Adipose tissue (tissue), 3 donors: Measurements from ENCODE around the gene COA8. TPM values are rescaled to one million over a fixed set of nuclear protein-coding genes. Genes with fewer than 3 reads are reported as not detected.
A peak's percentile ranks its signal among the peaks of the same experiment; 100 is the strongest.

Experiments
- H3K27ac ChIP-seq: one replicate; pipeline ENCODE4 v1.5.1; 2013; ENCODE audit warnings: low read depth, low read length
- WGBS, 3 donors: extraction: QIAGEN DNeasy Blood & Tissue Kit; methylation state at CpG; one replicate each; pipeline ENCODE4 v1.1.7; 2013; 5-methylcytosine and 5-hydroxymethylcytosine counted together
- polyA plus RNA-seq, 3 donors: library from polyadenylated mRNA; stranded (reverse); fragments of 200-250 nt; gene quantifications; one replicate each; pipeline ENCODE4 v1.2.3, GENCODE V29; 2013
- donor health status: healthy with polysubstance abuse.
- donor health status: Bipolar disorder and iron deficiency.
- donor health status: healthy.

Gene COA8
- polyA plus RNA-seq, 3 donors: 49.3 to 67.5 (median 62.8) TPM

GRCh38 chr14:103558071-103558882, 4.5 kb upstream of the COA8 start:
- no peak overlapping the region for H3K27ac ChIP-seq
- 70 to 79% (median 77%) methylated on average over 16 of the region's 16 CpGs for WGBS, 3 donors

- no peak overlapping the region for H3K27ac ChIP-seq
- 62 to 76% (median 64%) methylated on average over 9 of the region's 9 CpGs for WGBS, 3 donors
Measured at GRCh38 chr14:103559766-103560165, 3.0 kb upstream of the COA8 start.

DNA sequence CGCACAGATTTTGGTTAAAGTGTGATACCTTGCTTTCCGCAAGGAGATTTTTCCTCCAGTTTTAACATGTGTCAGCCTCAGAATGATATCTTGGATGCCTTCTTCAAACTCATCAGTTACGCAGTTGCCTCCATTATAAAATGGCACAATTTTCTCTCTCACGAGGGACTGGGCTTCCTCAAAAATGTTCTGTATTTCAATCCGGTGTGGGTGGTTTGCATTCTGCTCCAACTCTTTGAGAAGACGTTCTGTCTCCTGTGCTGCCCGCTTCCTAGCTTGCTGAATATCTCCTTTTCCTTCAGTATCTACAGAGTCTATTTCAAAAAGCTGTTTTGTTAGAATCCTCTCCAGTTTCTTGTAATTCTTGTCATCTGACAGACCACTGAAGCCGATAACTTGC, 2.1 kb upstream of the COA8 start:
- 64 to 75% (median 70%) methylated on average over 8 of the region's 8 CpGs for WGBS, 3 donors
- no peak overlapping the region for H3K27ac ChIP-seq

- peak overlapping the region; percentile 76 for H3K27ac ChIP-seq
- WGBS, 3 donors: 5 to 8% (median 6%) methylated on average over 35 to 36 of the region's 36 CpGs
Measured at GRCh38 chr14:103561381-103562178, 1.2 kb upstream of the COA8 start.

DNA sequence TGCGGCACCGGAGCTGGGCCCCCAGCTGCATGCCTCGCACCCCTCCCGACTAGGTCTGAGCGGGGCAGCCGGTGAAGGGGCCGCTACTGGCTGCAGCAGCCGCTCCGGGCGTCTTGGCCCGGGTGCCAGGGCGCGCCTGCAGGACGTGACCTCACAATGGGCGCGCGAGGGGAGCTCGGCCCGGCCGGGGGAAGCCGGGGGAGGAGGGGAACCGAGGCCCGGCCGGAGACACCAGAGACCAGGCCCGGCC, 656 bp upstream of the COA8 start:
- 0 to 1% (median 0%) methylated on average over 24 to 25 of the region's 25 CpGs for WGBS, 3 donors
- H3K27ac ChIP-seq: peak overlapping the region; percentile 76

- WGBS, 3 donors: 0 to 1% (median 1%) methylated on average over 22 of the region's 22 CpGs
- H3K27ac ChIP-seq: no peak overlapping the region
Measured at GRCh38 chr14:103563226-103563620, 463 bp downstream of the COA8 start.

DNA sequence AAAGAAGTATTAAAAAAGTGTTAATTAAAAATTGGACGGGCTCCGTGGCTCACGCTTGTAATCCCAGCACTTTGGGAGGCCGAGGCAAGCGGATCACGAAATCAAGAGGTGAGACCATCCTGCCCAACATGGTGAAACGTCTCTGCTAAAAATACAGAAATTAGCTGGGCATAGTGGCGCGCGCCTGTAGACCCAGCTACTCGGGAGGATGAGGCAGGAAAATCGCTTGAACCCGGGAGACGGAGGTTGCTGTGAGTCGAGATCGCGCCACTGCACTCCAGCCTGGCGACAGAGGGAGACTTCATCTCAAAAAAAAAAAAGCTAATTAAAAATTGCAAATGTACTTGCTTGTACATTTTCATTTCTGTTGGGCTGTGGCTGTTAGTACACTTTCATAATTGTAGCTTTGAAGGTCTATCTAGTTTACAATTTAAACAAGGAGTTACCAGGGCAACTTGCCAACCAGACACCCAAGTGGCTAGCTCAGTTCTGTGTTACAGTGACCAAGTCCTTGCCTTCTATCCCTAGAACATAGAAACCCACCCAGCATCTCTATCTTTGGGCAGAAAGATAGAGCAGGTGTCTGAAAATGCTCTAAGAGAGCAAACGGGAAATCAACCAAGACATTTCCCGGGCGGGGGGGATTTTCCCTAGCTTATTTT, 1.2 kb downstream of the COA8 start:
- H3K27ac ChIP-seq: no peak overlapping the region
- 40 to 67% (median 64%) methylated on average over 21 of the region's 21 CpGs for WGBS, 3 donors

DNA sequence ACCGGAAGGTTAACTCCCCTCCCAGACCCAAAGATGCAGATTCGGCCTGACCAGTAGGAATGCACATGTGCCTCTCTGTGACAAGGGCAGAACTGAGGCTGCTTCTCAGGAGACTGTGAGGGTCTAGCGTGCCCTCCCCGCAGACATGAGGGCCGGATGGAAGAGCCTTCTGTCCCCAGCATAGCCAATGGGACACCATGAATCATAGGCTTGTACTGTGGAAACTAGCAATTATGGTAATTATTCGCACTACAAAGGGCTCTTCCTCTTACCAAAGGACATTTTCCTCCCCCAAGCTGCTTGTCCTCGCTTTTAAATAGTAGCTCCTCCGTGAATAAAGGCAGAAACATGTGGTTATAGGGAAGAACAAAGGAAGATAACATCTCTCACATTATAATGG, 6.2 kb downstream of the COA8 start:
- WGBS, 3 donors: 66 to 81% (median 77%) methylated on average over 8 of the region's 8 CpGs

GRCh38 chr14:103569408-103569807, 6.6 kb downstream of the COA8 start:
- no peak overlapping the region for H3K27ac ChIP-seq
- 70 to 78% (median 75%) methylated on average over 11 of the region's 11 CpGs for WGBS, 3 donors

More for the DNA sequence above, 6.2 kb downstream of the COA8 start:
- H3K27ac ChIP-seq: no peak overlapping the region

- H3K27ac ChIP-seq: no peak overlapping the region
- WGBS, 3 donors: 53 to 69% (median 65%) methylated on average over 6 of the region's 6 CpGs
Measured at GRCh38 chr14:103574104-103574503, 11.3 kb downstream of the COA8 start.

DNA sequence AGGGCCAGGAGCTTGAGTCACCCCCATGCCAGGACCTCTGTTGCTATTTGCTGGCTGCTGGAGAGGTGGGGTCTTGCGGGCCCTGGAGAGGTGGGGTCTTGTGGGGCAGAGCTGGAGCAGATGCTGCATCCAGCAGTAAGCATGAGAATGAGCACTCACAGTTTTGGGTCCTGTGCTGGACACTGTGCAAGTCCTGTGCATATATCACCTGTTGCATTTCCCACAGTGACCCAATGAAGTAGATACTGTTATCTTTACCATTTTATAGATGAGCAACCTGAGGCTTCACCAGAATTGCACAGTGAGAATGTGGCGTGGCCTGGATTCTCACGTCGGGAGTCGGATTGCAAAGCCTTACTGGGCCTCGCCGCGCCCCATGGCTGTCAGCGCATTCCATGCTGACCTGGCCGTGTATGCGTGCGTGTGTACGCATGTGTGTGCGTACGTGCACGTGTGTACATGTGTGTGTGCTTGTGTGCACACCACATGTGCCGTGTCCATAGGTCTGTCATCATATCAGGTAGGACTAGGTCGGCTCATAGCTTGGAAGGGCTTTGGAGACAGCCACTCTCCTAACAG, 12.0 kb downstream of the COA8 start:
- WGBS, 3 donors: 92 to 95% (median 93%) methylated on average over 18 of the region's 18 CpGs
- H3K27ac ChIP-seq: no peak overlapping the region

DNA sequence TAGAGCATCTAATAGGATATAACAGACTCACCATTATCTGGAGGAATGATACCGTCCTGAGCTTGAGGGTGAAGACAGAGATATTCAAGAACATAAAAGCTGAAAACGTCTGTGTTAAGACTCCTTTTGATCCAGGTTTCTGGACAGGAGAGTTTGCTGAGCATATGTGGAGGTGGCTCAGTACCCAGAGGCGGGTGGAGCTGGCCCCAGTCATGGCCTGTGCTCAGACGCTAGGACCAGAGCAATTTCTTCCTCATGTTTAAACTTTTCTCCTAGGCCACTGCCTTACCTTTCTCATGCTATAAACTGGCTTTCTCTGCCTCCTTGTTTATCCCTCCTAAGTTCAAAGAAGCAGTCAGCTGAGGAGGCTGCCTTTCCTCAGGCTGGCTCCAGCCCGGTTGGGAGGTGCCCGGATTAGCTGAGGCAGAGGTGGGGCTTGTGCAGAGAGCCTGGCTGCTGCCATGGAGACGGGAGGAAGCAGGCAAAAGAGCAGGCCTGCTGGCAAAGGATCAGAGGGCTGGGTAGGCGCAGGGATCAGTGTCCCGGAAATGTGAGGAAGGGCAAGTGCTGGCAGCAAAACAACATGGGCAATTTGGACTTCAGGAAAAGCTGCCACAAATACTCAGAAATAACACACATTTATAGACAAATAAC, 13.7 kb downstream of the COA8 start:
- 27 to 48% (median 33%) methylated on average over 9 of the region's 9 CpGs for WGBS, 3 donors
- no peak overlapping the region for H3K27ac ChIP-seq

- WGBS, 3 donors: 91 to 93% (median 92%) methylated on average over 12 of the region's 12 CpGs
- H3K27ac ChIP-seq: no peak overlapping the region
Measured at GRCh38 chr14:103578401-103579075, 15.8 kb downstream of the COA8 start.

- no peak overlapping the region for H3K27ac ChIP-seq
- 91 to 95% (median 93%) methylated on average over 11 of the region's 11 CpGs for WGBS, 3 donors
Measured at GRCh38 chr14:103581206-103581605, 18.4 kb downstream of the COA8 start.

DNA sequence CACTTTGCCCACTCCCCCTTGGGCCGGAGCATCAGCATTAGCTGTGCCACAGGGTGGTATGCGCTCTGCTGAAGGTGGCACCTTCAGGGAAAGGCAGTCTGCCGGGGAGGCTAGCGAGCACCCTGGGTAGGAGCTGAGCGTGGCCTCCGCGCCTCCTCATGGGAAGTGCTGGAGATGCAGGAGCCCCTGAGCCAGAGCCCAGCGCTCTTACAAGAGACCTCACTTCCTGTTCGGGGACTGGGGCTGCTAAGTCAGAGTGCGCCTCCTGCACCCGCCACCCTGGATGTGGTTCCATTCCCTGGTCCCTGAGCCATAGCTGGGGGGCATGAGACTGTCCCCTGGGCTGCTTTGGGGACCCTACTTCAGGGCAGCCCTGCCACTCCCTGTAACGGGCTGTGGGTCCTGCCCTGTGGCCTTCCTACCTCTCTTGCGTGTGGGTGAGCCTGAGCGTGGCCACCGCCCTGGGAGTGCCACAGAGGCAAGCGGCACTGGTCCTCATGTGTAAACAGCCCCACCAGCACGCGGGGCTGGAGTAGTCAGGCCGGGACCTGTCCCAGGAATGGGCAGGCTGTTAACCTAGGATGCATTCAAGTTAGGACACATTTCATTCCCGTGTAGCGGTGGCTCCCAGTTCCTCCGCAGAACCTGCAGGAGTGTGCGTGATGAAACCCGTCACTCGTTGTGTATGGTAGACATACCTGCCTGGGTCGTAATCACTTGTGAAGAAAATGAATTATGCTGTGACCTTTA, 19.4 kb downstream of the COA8 start:
- WGBS, 3 donors: 90 to 94% (median 92%) methylated on average over 25 to 26 of the region's 26 CpGs
- H3K27ac ChIP-seq: no peak overlapping the region

GRCh38 chr14:103584326-103584915, 21.7 kb downstream of the COA8 start:
- H3K27ac ChIP-seq: no peak overlapping the region
- 84 to 95% (median 88%) methylated on average over 11 of the region's 11 CpGs for WGBS, 3 donors

DNA sequence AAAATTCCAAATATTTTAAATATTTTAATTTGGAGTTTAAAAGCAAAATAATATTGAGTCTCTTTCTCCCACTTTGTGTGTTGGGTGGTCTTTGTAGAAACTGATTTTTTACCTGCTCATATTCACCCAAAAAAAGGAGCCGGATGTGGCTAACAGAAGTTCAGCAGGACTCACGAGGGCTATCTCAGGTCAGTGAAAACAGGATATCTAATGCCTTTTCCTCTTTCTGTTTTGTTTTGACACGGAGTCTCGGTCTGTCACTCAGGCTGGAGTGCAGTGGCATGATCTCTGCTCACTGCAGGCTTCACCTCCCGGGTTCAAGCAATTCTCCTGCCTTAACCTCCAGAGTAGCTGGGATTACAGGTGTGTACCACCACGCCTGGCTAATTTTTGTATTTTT, 30.8 kb downstream of the COA8 start:
- no peak overlapping the region for H3K27ac ChIP-seq
- 59 to 72% (median 59%) methylated on average over 6 of the region's 6 CpGs for WGBS, 3 donors
